ENCODE data around the gene RARB.

DNA sequence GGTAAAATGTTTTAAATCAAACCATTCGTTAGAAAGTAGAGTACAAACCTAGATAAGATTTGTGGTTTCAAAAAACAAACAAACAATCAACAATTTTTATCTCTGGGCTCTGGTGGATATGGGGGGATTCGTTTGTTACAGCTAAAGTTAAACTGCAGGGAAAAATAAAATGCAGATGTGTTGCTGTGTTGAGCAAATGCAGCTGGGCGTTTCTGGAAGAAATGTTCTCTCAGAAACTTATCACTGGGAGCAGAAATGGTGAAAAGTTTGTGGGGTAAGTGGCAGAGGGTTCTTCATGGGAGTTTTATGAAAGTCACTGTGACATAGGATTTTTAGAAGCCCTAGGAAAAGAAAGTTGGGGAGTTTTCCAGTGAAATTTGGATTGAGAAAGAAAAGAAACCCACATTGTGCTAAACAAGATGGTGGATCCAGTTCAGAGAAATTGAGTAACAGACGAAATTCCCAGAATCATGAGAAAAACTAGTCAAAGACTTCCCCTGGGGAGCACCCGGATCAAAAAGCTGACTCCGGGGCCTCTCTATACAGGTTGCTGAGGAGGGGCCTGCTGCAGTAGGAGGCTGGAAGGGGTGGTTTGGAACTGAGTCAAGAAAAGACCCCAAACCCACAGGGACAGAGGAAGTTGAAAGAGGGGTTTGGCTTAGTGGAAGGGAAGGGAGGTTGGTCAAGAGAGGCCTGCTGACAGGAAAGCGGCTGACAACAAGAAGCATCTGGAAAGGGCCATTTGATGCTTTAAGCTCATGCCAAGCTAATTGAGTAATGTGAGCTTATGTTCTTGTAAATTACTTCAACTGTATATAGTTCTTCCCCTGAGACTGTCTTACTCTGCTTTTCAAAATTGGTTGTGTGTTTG lies 108.7 kb downstream of the RARB start:
- TF ChIP-seq ZNF274 (IDR thresholded peaks at IDR 0.05; ENCODE audit: low read depth, low read length) (no peak), SUZ12 (IDR thresholded peaks at IDR 0.05; ENCODE audit: extremely low read depth, insufficient read depth, insufficient read length) (no peak)

All from NT2/D1 (cell line).